Measurements from ENCODE around the gene OLFM1.
"Not testable (repeated sequence)": the region's sequence is repeated elsewhere in the genome, so short reads cannot be mapped to it uniquely, and the experiment has no call there.

Gene OLFM1

DNA sequence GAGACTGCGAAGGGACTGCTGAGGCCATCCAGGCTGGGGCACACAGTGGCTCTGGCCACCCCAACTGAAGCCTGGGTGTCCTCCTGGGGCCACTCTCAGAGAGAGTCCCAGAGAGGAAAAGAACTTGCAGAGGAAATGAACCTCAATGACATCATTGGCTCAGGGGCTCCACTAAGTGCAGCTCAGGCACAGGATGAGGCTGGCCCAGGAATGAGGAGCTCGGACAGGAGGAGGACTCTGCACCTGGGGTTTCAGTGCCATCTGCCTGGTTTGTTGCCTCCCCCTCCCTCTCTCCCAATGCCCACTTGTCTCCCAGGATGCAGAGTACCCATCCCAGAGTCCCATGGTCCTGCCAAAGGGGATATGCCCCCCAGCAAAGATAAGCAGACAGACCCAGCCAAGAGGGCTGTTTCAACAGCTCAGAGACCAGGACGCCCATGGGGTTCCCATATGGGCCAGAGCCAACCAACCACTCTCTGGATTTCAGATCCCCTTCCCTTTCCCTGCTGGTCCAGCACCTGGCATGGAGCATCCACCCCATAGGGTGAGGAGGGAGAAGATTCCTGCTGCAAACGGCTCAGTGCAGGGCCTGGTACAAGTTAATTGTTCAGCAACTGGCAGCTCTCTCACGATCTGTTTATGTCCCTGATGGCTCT, 26.9 kb upstream of the OLFM1 start:
- no peak for DNase-seq (ENCODE audit: low spot score)

GRCh38 chr9:135061441-135061840, 26.0 kb upstream of the OLFM1 start:
- no peak for DNase-seq (ENCODE audit: low spot score)

- DNase-seq (ENCODE audit: low spot score): no peak
Measured at GRCh38 chr9:135062254-135062653, 25.2 kb upstream of the OLFM1 start.

- not testable (repeated sequence) for DNase-seq (ENCODE audit: low spot score)
Measured at GRCh38 chr9:135063466-135063865, 24.0 kb upstream of the OLFM1 start.

- not testable (repeated sequence) for DNase-seq (ENCODE audit: low spot score)
Measured at GRCh38 chr9:135063888-135064287, 23.6 kb upstream of the OLFM1 start.

DNA sequence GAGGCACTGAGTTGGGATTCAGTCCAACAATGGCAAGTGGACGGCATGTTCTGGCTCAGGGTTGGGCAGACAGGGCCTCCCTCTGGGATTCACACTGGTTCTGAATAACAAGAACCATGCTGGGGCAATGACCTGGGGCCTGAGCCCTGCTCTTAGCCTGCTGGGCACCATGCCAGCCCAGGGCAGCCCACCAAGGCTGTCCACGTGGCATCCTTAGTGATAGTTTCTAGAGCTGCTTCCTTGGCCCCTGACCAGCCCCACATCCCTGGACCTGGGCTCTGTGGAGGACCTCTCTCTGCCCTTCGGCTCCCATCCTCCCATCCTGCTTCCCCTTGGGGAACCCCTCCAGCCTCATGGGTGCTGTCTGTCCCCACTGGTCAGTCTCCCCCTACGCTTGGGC, 22.3 kb upstream of the OLFM1 start:
- DNase-seq (ENCODE audit: low spot score): no peak

GRCh38 chr9:135065804-135066203, 21.7 kb upstream of the OLFM1 start:
- DNase-seq (ENCODE audit: low spot score): no peak

DNA sequence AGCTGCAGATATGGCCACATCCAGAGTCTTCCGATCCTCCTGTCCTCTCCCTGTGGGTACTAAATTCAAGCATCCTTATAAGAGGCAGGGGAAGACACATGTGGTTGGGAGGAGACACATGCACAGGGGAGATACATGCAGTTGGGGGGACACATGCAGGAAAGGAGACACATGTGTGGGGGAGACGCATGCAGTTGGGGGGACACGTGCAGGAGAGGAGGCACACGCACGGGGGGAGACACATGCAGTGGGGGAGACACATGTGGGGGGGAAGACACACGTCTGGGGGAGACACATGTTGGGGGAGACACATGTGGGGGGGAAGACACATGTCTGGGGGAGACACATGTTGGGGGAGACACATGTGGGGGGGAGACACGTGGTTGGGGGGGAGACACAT, 21.2 kb upstream of the OLFM1 start:
- DNase-seq (ENCODE audit: low spot score): no peak

DNA sequence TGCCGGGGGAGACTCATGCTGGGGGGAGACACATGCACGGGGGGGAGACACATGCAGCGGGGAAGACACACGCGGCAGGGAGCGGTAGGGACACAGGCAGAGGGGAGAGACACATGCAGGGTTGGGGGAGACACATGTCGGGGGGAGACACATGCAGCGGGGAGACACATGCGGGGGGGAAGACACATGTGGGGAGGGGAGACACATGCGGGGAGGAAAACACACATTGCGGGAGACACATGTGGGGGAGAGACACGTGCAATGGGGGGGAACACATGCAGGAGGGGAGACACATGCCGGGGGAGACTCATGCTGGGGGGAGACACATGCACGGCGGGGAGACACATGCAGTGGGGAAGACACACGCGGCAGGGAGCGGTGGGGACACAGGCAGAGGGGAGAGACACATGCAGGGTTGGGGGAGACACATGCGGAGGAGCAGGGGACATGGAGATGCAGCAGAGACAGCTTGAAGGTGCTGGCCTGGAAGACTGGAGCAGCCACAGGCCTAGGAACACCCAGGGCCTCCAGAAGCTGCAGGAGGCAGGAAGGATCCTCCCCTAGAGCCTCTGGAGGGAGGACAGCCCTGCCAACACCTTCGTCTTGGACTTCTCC, 20.3 kb upstream of the OLFM1 start:
- no peak for DNase-seq (ENCODE audit: low spot score)

DNA sequence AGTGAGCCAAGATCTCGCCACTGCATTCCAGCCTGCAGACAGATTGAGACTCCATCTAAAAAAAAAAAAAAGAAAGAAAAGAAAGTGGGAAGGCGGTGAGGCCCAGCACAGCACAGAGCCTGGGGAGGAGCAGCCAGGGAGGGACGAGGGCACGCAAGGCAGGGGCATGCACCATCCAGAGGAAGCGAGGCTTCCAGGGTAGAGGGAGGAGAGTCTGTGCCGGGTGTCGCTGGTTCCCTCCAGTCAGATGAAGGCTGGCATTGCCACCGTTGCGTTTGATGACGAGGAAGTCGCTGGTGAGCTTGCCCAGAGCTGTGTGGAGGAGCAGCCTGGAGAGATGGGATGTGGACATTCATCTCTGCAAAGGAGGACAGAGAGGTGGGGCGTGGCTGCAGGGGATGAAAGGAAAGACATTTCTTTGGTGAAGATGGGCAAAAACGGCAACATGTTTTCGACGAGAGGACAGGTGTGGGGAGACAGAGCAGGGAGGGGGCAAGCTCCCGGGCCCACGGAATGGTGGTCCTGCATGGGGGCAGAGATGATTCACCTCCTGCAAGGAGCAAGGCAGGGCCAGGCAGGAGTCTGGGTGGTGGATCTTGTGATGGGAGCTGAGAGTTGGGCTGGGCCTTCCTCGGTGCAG, 18.6 kb upstream of the OLFM1 start:
- DNase-seq (ENCODE audit: low spot score): no peak

- DNase-seq (ENCODE audit: low spot score): no peak
Measured at GRCh38 chr9:135069558-135070197, 17.8 kb upstream of the OLFM1 start.

DNA sequence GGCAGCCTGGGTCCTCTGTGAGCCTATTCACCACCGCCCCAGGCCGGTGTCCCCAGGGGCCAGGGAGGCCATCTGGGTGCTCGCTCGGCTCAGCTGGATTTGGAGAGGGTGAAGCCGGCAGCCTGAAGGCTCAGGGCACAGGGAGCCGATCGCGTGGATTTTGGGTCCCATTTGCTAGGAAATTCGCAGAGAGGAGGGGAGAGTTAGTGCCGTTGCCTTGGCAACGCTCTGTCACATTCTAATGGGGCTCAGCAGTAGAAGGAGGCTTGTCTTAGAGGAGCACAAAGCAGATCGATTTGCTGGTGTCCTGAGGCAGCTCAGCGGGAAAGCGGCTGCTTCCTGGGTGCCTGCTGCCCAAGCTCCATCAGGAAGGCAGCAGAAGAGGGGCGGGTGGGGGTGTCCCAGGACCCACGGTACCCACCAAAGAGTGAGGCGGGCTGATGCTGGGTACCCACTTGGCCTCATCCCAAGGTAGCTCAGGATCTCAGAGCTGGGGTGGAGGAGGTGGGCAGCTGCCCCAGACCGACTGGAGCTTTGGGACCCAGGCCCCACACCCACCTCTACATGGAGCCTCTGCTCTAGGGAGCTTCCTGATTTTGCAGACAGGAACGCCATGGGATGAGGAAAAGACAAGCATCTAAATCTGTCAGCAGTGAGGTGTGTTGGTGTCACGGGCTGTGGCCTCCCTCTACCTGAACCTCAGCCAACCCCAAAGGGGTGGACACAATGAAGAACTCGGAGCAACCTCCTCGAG, 17.1 kb upstream of the OLFM1 start:
- DNase-seq (ENCODE audit: low spot score): no peak

- no peak for DNase-seq (ENCODE audit: low spot score)
Measured at GRCh38 chr9:135070964-135071735, 16.3 kb upstream of the OLFM1 start.

DNA sequence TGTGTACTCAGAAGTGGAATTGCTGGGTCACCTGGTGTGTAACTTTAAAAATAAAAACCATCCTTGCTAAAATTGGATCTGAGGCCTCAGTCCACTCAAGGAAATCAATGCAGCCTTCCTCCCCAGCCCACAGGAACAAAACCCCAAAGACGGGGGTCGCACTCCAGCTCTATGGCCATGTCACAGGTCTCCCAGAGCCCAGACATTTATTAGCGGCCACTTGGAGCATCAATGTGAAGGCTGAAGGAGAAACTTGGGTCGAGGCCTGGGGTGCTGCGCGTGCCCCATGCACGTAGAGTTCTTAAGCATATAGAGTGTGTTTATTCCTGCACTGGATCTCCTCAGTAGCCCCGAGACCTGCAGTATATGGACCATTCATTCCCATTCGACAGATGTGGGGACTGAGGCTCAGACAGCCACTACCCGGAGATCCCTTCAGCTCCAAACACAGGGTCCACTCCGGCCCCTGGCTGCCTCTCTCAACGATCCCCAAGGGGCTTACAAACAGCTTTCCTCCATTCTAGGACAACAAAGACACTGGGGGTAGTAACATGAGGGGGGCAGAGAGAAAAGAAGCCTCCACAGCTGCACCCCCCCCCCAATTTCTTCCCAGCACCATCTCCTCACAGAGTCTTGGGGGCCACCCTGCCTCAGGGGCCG, 14.3 kb upstream of the OLFM1 start:
- no peak for DNase-seq (ENCODE audit: low spot score)

- no peak for DNase-seq (ENCODE audit: low spot score)
Measured at GRCh38 chr9:135073741-135074305, 13.6 kb upstream of the OLFM1 start.

DNA sequence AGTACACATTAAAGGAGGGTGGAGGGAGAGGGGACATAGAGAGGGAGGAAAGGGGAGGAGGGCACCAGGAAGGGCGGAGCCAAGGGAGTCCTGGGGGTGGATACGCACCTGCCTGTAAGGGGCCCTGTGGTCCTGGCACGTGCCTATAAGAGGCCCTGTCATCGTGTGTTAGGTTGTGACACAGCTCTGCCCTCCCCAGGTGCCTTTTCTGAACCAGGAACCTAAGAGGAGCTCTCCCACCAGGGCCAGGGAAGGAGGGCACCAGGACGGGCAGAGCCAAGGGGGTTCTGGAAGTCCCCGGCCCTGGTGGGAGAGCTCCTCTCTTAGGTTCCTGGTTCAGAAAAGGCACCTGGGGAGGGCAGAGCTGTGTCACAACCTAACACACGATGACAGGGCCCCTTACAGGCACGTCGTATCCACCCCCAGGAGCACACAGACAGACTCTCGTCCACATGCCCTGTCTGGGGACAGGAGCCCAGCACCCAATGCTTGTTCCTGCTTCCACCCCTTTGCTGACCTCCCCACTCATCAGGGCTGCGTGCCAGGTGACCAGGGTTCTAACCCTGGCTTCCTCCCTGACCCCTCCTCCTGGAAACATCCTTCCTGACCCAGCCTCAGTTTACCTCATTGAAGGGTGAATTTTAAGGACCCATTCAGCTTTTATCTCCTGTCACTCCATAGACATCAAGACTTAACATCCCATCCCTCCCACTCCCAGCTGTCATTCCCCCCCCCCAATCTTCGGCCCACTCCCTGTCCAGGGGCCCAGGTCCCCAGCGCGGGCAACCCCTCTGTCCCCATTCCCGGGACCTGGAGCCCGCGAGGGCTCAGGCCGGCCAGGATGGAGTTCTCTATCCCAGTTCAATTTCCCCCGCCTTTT, 12.9 kb upstream of the OLFM1 start:
- DNase-seq (ENCODE audit: low spot score): no peak

- no peak for DNase-seq (ENCODE audit: low spot score)
Measured at GRCh38 chr9:135075234-135076142, 12.0 kb upstream of the OLFM1 start.
